Upper lobe of left lung (tissue), 4 donors: Measurements from ENCODE around the gene SFXN5.

Experiments used
- CTCF ChIP-seq, 6 experiments: fragments of 450-650 bp in 4 of 6; fragments of 200-600 bp in 2 of 6; sonication (generic) in 2 of 6; IDR thresholded peaks; one replicate each; pipeline ENCODE4 v1.5.1; 2016 to 2019; ENCODE audit warnings: antibody characterized with exemption in 6 of 6
- EP300 ChIP-seq, 4 donors: sonication (generic); formaldehyde crosslinking; IDR thresholded peaks; one replicate each; pipeline ENCODE4 v1.5.1; 2017; ENCODE audit warnings: antibody characterized with exemption in 4 of 4, control low read depth in 2 of 4
- POLR2A ChIP-seq, 4 donors: fragments of 450-650 bp; IDR thresholded peaks; one replicate each; pipeline ENCODE4 v1.5.1; 2016 to 2017; ENCODE audit warnings: antibody characterized with exemption in 4 of 4, mild to moderate bottlenecking in 2 of 4
- POLR2AphosphoS5 ChIP-seq, 2 donors: sonication (generic); formaldehyde crosslinking; IDR thresholded peaks; one replicate each; pipeline ENCODE4 v1.5.1; 2017; ENCODE audit warnings: antibody characterized with exemption in 2 of 2

GRCh38 chr2:72955228-72956049 lies 116.1 kb downstream of the SFXN5 start:
- TF ChIP-seq CTCF (IDR thresholded peaks at IDR 0.05): no peak
- no peak for TF ChIP-seq EP300 (IDR thresholded peaks at IDR 0.05)
- TF ChIP-seq POLR2A (IDR thresholded peaks at IDR 0.05): no peak
- no peak for TF ChIP-seq POLR2AphosphoS5 (IDR thresholded peaks at IDR 0.05)
